Right hindlimb (tissue), 1 donor: ENCODE data around the gene COX5B.
"Not testable (repeated sequence)": the region's sequence is repeated elsewhere in the genome, so short reads cannot be mapped to it uniquely, and the experiment has no call there.

ENCODE experiments used
- DNase-seq: peaks from one replicate; pipeline ENCODE4 v3.0.0-alpha.2; 2018

Gene COX5B

GRCh38 chr2:97654791-97655190 lies 8.9 kb downstream of the COX5B start:
- no peak for DNase-seq

- no peak for DNase-seq
Measured at GRCh38 chr2:97656129-97656755, 10.4 kb downstream of the COX5B start.

- no peak for DNase-seq
Measured at GRCh38 chr2:97656905-97657587, 11.2 kb downstream of the COX5B start.

GRCh38 chr2:97657986-97658690 lies 12.3 kb downstream of the COX5B start:
- no peak for DNase-seq

GRCh38 chr2:97658691-97659157 lies 12.9 kb downstream of the COX5B start:
- no peak for DNase-seq

GRCh38 chr2:97659256-97660043 lies 13.6 kb downstream of the COX5B start:
- DNase-seq = no peak

- DNase-seq = no peak
Measured at GRCh38 chr2:97660044-97660774, 14.3 kb downstream of the COX5B start.

GRCh38 chr2:97660775-97661389 lies 15.0 kb downstream of the COX5B start:
- no peak for DNase-seq

GRCh38 chr2:97661927-97662326 lies 16.1 kb downstream of the COX5B start:
- DNase-seq = no peak

- DNase-seq = no peak
Measured at GRCh38 chr2:97662386-97662894, 16.6 kb downstream of the COX5B start.

GRCh38 chr2:97662895-97663625 lies 17.2 kb downstream of the COX5B start:
- peak; percentile 85 for DNase-seq

- DNase-seq = no peak
Measured at GRCh38 chr2:97663626-97663961, 17.7 kb downstream of the COX5B start.

- DNase-seq = peak; percentile 98
Measured at GRCh38 chr2:97663962-97664635, 18.2 kb downstream of the COX5B start, which contains the start of gene ACTR1B. Gene ACTR1B, minus strand, starts transcription at chr2:97664044. Its CDS starts 154 bp downstream, at chr2:97663890.

GRCh38 chr2:97664636-97664970 lies 18.7 kb downstream of the COX5B start:
- DNase-seq = no peak

GRCh38 chr2:97669448-97669847 lies 23.6 kb downstream of the COX5B start, which contains the start of gene C2orf92:
Gene C2orf92, plus strand, starts transcription at chr2:97669713. Its CDS starts 76 bp downstream, at chr2:97669789.
- no peak for DNase-seq

GRCh38 chr2:97670471-97670870 lies 24.6 kb downstream of the COX5B start:
- no peak for DNase-seq

- DNase-seq = no peak
Measured at GRCh38 chr2:97671526-97671925, 25.7 kb downstream of the COX5B start.

GRCh38 chr2:97672606-97673140 lies 26.8 kb downstream of the COX5B start:
- DNase-seq = not testable (repeated sequence)

GRCh38 chr2:97673182-97673914 lies 27.5 kb downstream of the COX5B start:
- no peak for DNase-seq
